ENCODE measurements around the gene MUC12.

Gene MUC12

GRCh38 chr7:101068401-101068800 is 99.0 kb downstream of the MUC12 start:
- no peaks in the 10 kb centered on the region for H3K9me3 ChIP-seq (ENCODE audit: insufficient read depth, low read depth, low read length)
- peaks cover 9% of the 10 kb centered on the region; the same call in 1 of the 2 replicates for H3K4me1 ChIP-seq (ENCODE audit: insufficient read depth, low read length)
- no peaks in the 10 kb centered on the region for H3K27me3 ChIP-seq (ENCODE audit: insufficient read depth, low read length)
- no peak overlapping the region for H3K4me3 ChIP-seq (ENCODE audit: low read length)
- H3K36me3 ChIP-seq (ENCODE audit: insufficient read depth, low read length), result no peaks in the 10 kb centered on the region
- H3K27ac ChIP-seq (ENCODE audit: low read depth, low read length), result no peak overlapping the region
- no peak overlapping the region for H3K9ac ChIP-seq (ENCODE audit: low read depth, low read length)
- WGBS, result 92% methylated on average over 10 of the region's 10 CpGs

Data from HUES64 (cell line).